MM.1S (cell line): ENCODE data around the gene CDIPT.

Experiments
- DNase-seq: peaks from one replicate; pipeline ENCODE4 v3.0.0-alpha.2; 2015
- H2AFZ ChIP-seq: fragments of 300-600 bp; sonication (generic); 2 replicates; pipeline ENCODE4 v1.6.0; 2016; ENCODE audit warnings: antibody characterized with exemption, low read length
- H3F3A ChIP-seq: fragments of 300-600 bp; sonication (generic); 2 replicates; pipeline ENCODE4 v1.6.1; 2016; ENCODE audit warnings: mild to moderate bottlenecking, antibody characterized with exemption, low read length, moderate library complexity, mixed read lengths; ENCODE audit not compliant: insufficient read depth
- H3K27ac ChIP-seq: fragments of 300-600 bp; sonication (generic); 2 replicates; pipeline ENCODE4 v1.5.1; 2016; ENCODE audit warnings: mild to moderate bottlenecking, low read length
- H3K27me3 ChIP-seq: fragments of 300-600 bp; sonication (generic); replicated peaks from 2 replicates; pipeline ENCODE4 v1.6.0; 2016; ENCODE audit warnings: low read length; ENCODE audit not compliant: insufficient read depth
- H3K36me3 ChIP-seq: fragments of 300-600 bp; sonication (generic); replicated peaks from 2 replicates; pipeline ENCODE4 v1.6.1; 2016; ENCODE audit warnings: mild to moderate bottlenecking, low read length, mixed read lengths; ENCODE audit not compliant: insufficient read depth
- H3K4me1 ChIP-seq: fragments of 300-600 bp; sonication (generic); 2 replicates; pipeline ENCODE4 v1.6.1; 2016; ENCODE audit warnings: low read length, mixed read lengths
- H3K4me2 ChIP-seq: fragments of 300-600 bp; sonication (generic); 2 replicates; pipeline ENCODE4 v1.6.0; 2016; ENCODE audit warnings: low read depth, low read length
- H3K4me3 ChIP-seq: fragments of 300-600 bp; sonication (generic); 2 replicates; pipeline ENCODE4 v1.5.1; 2016; ENCODE audit warnings: low read length, mixed read lengths
- H3K79me2 ChIP-seq: fragments of 300-600 bp; sonication (generic); 2 replicates; pipeline ENCODE4 v1.6.1; 2016; ENCODE audit warnings: mixed run types, low read length, mixed read lengths
- H3K9ac ChIP-seq: fragments of 300-600 bp; sonication (generic); 2 replicates; pipeline ENCODE4 v1.6.1; 2016; ENCODE audit warnings: low read length, mixed read lengths
- H3K9me2 ChIP-seq: fragments of 300-600 bp; sonication (generic); replicated peaks from 2 replicates; pipeline ENCODE4 v1.6.1; 2016; ENCODE audit warnings: mild to moderate bottlenecking, low read length, mixed read lengths; ENCODE audit not compliant: insufficient read depth
- H3K9me3 ChIP-seq: fragments of 300-600 bp; sonication (generic); replicated peaks from 2 replicates; pipeline ENCODE4 v1.6.1; 2016; ENCODE audit warnings: mild to moderate bottlenecking, low read length, mixed read lengths; ENCODE audit not compliant: insufficient read depth
- H4K20me1 ChIP-seq: fragments of 300-600 bp; sonication (generic); 2 replicates; pipeline ENCODE4 v1.6.1; 2016; ENCODE audit warnings: mild to moderate bottlenecking, low read length, moderate library complexity, mixed read lengths; ENCODE audit not compliant: insufficient read depth
- CTCF ChIP-seq: fragments of 300-600 bp; sonication (generic); IDR thresholded peaks from 2 replicates; pipeline ENCODE4 v1.5.1; 2016; ENCODE audit warnings: antibody characterized with exemption, low read length, mixed read lengths
- EZH2 ChIP-seq: fragments of 300-600 bp; sonication (generic); optimal IDR thresholded peaks from 2 replicates; pipeline ENCODE3; 2017; ENCODE audit warnings: low read depth, mild to moderate bottlenecking, antibody characterized with exemption, low read length, mixed read lengths
- EZH2phosphoT487 ChIP-seq: fragments of 300-600 bp; sonication (generic); IDR thresholded peaks from 2 replicates; pipeline ENCODE4 v1.6.1; 2018; ENCODE audit warnings: antibody characterized with exemption, low read length

CDIPT gene

GRCh38 chr16:29898804-29899515 lies 35.9 kb upstream of the CDIPT start:
- Histone ChIP-seq H3K9me2 (no peaks in the 10 kb centered on the region), H4K20me1 (no peaks in the 10 kb centered on the region), H3K36me3 (no peaks in the 10 kb centered on the region), H3K9me3 (no peaks in the 10 kb centered on the region), H3F3A (no peaks in the 10 kb centered on the region), H3K4me2 (no peak overlapping the region), H2AFZ (no peak overlapping the region), H3K4me1 (0 out of 2 replicates have a peak, but pooled peaks cover 4% of the 10 kb centered on the region), H3K27me3 (peaks cover 64% of the 10 kb centered on the region), H3K79me2 (no peaks in the 10 kb centered on the region), H3K27ac (no peak overlapping the region), H3K4me3 (no peak overlapping the region), H3K9ac (no peak overlapping the region)
- no peak for DNase-seq
- TF ChIP-seq EZH2 (no peak), CTCF (no peak), EZH2phosphoT487 (no peak)

- Histone ChIP-seq H3K79me2 (no peaks in the 10 kb centered on the region), H3K27ac (no peak overlapping the region), H4K20me1 (no peaks in the 10 kb centered on the region), H3F3A (no peaks in the 10 kb centered on the region), H3K9me2 (no peaks in the 10 kb centered on the region), H3K27me3 (peaks cover 58% of the 10 kb centered on the region), H3K9ac (no peak overlapping the region), H3K36me3 (no peaks in the 10 kb centered on the region), H3K4me1 (0 out of 2 replicates have a peak, but pooled peaks cover 4% of the 10 kb centered on the region), H3K4me2 (no peak overlapping the region), H3K4me3 (no peak overlapping the region), H2AFZ (no peak overlapping the region), H3K9me3 (no peaks in the 10 kb centered on the region)
- DNase-seq, result no peak
- no peak for TF ChIP-seq EZH2phosphoT487
- no peak for TF ChIP-seq CTCF
- TF ChIP-seq EZH2, result no peak
Observed at GRCh38 chr16:29898135-29898803, 35.2 kb upstream of the CDIPT start.

- Histone ChIP-seq H3K9me3 (no peaks in the 10 kb centered on the region), H3K4me3 (no peak overlapping the region)
- DNase-seq, result no peak
Observed at GRCh38 chr16:29897333-29897732, 34.3 kb upstream of the CDIPT start.

More at GRCh38 chr16:29897333-29897732, 34.3 kb upstream of the CDIPT start:
- Histone ChIP-seq H3K36me3 (no peaks in the 10 kb centered on the region), H4K20me1 (no peaks in the 10 kb centered on the region), H3K27ac (no peak overlapping the region), H3K4me2 (no peak overlapping the region), H3K27me3 (peaks cover 57% of the 10 kb centered on the region), H3K79me2 (no peaks in the 10 kb centered on the region), H2AFZ (no peak overlapping the region), H3K9ac (no peak overlapping the region), H3K4me1 (0 out of 2 replicates have a peak, but pooled peaks cover 4% of the 10 kb centered on the region), H3F3A (no peaks in the 10 kb centered on the region), H3K9me2 (no peaks in the 10 kb centered on the region)
- TF ChIP-seq EZH2 (no peak), CTCF (no peak), EZH2phosphoT487 (no peak)
